GM18498 (cell line): ENCODE data around the gene ZNF263.

ENCODE experiments used
- ATAC-seq: cut with Tn5 transposase; IDR thresholded peaks from one replicate; pipeline ENCODE4 v1.9.1; 2021; ENCODE audit warnings: mild to moderate bottlenecking, moderate library complexity; ENCODE audit not compliant: unreplicated experiment

ZNF263 gene

GRCh38 chr16:3282730-3283542 is at the start of gene ZNF263:
Gene ZNF263, plus strand, starts transcription at chr16:3283491. Its CDS starts 328 bp downstream, at chr16:3283819.
- peak; percentile 78 for ATAC-seq

- no peak for ATAC-seq
Observed at GRCh38 chr16:3234543-3234856, 48.8 kb upstream of the ZNF263 start.

GRCh38 chr16:3234857-3235561 is 48.3 kb upstream of the ZNF263 start, which contains the start of gene ZNF200:
Gene ZNF200, minus strand, starts transcription at chr16:3235158. Its CDS starts 1,403 bp downstream, at chr16:3233755.
- peak; percentile 94 for ATAC-seq

- no peak for ATAC-seq
Observed at GRCh38 chr16:3235856-3236669, 47.2 kb upstream of the ZNF263 start.

GRCh38 chr16:3241761-3242160 is 41.5 kb upstream of the ZNF263 start:
- ATAC-seq = no peak

GRCh38 chr16:3242709-3243108 is 40.6 kb upstream of the ZNF263 start:
- no peak for ATAC-seq

GRCh38 chr16:3243882-3244281 is 39.4 kb upstream of the ZNF263 start:
- no peak for ATAC-seq

- no peak for ATAC-seq
Observed at GRCh38 chr16:3246002-3246401, 37.3 kb upstream of the ZNF263 start.

- no peak for ATAC-seq
Observed at GRCh38 chr16:3246876-3247275, 36.4 kb upstream of the ZNF263 start.

GRCh38 chr16:3248596-3248995 is 34.7 kb upstream of the ZNF263 start:
- no peak for ATAC-seq

- ATAC-seq = no peak
Observed at GRCh38 chr16:3249020-3249419, 34.3 kb upstream of the ZNF263 start.

- ATAC-seq = no peak
Observed at GRCh38 chr16:3249451-3249850, 33.8 kb upstream of the ZNF263 start.

- no peak for ATAC-seq
Observed at GRCh38 chr16:3252967-3253366, 30.3 kb upstream of the ZNF263 start.

- ATAC-seq = no peak
Observed at GRCh38 chr16:3254309-3254708, 29.0 kb upstream of the ZNF263 start.

GRCh38 chr16:3256146-3256865 is 27.0 kb upstream of the ZNF263 start, which contains the start of gene MEFV:
Gene MEFV, minus strand, starts transcription at chr16:3256633. Its CDS starts 46 bp downstream, at chr16:3256587.
- no peak for ATAC-seq

- no peak for ATAC-seq
Observed at GRCh38 chr16:3256866-3257465, 26.3 kb upstream of the ZNF263 start.

GRCh38 chr16:3259836-3260235 is 23.5 kb upstream of the ZNF263 start:
- ATAC-seq = no peak

- no peak for ATAC-seq
Observed at GRCh38 chr16:3262517-3262916, 20.8 kb upstream of the ZNF263 start.

GRCh38 chr16:3264137-3265036 is 18.9 kb upstream of the ZNF263 start:
- peak; percentile 84 for ATAC-seq
